Stimulated activated naive CD8-positive, alpha-beta T cell treated with anti-CD3 and anti-CD28 coated beads, Interleukin-15, Interleukin-2, amounts not matched to agents 100 U/mL and 50 U/mL, for 24 hours (primary cell): Measurements from ENCODE around the gene TTC22.

Experiments used
- ATAC-seq: fragments of 150-1000 bp; cut with Tn5 transposase; one replicate; pipeline ENCODE4 v1.10.0; 2021
- DNase-seq: peaks from one replicate; pipeline ENCODE4 v3.0.0; 2021

The TTC22 gene

DNA sequence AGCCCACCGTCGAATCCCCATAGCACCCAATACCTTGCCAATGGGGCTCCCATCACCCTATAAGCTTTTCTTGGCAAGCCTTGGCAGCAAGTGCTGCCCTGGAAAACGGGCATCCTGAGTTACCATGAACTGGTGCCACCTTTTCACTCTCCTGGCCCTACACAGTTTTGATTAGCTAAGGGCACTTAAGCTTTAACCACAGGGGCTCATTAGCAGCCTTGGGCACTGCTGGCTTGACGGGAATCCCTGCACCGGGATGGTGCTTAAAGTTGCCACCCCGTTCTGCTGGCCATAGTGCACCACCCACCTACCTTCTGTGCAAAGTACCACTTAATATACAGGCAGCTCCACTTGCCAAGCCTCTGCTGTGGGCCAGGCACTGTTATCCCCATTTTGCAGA, 50.5 kb downstream of the TTC22 start:
- DNase-seq, result no peak

DNA sequence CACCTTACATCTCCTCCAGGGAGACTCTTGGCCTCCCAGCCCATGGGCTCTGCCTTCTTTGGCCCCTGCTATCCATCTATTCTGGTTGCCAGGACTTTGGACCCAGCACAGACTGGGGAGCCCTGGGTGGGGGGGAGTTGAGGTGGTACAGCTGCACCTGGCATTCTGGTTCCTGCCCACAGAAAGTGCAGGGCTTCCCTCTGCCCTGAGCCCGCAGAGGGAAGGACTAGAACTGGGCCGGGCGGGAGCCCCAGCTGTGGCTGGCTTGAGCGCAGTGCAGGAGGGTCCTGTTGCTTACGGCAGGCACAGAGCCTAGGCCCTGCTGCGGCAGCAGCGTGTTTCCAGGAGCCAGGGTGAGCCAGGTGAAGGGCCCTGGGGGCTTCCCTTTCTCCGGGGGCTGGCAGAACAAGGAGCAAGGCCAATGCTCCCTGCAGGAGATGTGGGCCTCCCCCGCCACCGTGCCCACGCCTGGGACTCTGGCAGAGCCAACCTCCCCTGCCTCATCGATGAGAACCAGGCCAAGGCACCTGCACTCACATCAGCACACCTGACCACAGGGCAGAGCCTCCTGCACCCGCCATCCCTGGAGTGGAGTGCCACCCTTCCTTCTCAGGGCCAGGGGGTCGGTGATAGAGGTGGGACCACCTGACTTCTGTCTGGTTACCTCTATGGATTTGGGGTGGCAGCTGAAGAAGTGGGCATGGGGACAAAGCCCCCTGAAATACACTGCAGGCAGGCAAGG, 52.9 kb downstream of the TTC22 start:
- DNase-seq, result no peak
- ATAC-seq, result no peak

More for the DNA sequence above, 50.5 kb downstream of the TTC22 start:
- no peak for ATAC-seq

DNA sequence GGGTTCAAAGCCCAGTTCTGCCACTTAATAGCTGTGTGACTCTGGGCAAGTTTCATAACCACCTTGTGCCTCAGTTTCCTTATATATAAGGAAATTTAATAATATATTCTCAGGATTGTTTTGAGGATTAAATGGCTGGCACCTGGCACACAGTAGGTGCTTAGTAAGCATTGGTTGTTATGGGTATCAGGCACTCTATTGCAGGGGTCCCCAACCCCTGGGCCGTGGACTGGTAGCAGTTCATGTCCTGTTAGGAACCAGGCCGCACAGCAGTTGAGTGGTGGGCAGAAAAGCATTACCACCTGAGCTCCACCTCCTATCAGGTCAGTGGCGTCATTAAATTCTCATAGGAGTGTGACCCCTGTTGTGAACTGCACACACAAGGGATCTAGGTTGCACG, 55.3 kb downstream of the TTC22 start:
- no peak for DNase-seq
- no peak for ATAC-seq

DNA sequence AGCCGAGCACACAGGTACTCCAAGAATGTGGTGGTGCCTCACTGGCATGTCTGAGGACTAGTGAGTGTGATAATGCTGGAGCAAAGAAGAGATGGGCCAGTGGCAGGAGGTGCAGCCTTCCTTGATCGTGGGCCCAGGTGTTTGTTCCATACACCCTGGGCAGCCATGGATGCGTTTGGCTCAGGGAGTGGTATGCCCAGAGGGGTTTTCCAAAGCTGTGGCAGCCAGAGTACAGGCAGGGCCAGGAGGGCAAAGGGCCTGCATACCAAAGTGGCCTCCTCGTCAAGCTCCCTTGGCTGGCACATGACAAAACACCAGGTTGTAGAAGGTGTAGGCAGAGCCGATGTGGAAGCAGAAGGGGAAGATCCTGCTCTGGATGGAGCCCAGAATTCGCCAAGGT, 55.8 kb downstream of the TTC22 start:
- ATAC-seq, result no peak
- no peak for DNase-seq

DNA sequence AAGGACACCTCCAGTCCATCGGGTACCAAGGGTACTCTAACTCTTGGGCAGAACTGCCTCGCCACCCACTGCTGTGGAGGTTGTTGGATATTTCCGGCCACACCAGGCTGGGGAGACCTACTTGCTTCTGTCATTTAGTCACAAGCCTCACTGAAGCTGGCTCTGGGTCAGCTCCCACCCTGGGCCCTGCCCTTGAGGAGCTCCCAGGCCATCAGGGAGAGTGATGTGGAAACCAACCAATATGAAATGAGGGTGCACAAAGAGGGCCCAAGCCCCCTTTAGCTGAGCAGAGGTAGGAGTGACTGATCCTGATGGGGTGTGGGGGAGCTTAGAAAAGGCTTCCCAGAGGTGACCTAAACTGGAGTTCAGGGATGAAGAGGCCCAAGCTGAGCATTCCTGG, 56.4 kb downstream of the TTC22 start:
- DNase-seq, result no peak

DNA sequence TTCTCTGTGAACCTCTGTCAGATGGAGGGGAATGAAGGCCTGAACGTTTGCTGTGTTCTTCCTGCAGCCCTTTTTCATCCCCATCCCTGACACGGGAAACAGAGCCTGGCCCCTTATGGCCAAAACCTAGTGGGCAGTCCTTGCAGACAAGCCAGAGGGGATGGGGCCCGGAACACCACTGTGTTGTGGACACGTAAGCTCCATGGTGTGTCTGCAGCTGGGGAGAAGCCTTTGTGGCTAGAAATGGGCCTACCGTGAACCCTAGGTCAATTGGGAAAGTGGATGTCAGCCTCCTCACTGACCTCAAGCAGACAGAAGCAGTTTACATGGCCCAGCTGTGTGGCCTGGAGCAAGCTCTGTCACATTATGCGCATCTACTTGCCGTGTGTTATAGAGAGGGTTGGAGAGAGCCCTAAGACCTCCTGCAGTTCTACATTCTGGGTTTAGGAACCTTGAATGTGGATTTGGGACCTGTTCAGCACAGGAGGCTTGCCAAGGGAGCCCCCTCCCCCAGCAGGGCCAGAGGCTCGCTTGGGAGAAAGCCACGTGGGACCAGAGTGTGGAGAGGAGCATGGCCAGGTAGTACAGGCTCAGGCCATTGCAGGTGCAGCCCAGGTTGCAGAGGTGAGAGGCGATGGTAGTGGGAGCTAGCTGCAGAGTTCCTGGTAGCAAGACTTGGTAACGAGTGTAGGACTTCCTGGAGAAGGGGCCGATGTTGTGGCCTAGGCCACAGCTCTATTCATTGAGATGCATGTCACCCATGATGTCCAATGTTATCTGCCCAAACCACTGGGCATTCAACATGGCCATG, 57.5 kb downstream of the TTC22 start:
- no peak for DNase-seq

More for the DNA sequence above, 56.4 kb downstream of the TTC22 start:
- no peak for ATAC-seq

DNA sequence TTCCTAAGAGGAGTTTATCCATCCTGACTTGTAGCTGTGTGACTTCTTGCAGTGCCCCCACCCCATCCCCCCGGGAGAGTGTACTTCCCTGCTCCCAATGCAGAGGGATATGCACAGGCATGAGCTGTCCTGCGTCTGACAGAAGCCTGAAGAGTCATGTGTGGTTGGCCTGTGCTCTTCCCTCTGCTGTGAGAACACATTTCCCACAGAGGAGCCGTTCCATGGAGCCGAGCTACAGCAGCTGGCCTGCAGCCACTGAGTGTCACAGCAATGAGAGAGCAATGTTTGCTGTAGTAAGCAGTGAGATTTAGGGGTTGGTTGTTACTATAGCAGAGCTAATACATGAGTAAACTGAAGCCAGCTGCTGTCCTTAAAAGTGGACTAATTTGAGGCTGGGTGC, 58.8 kb downstream of the TTC22 start:
- ATAC-seq (no peak), DNase-seq (no peak)

More for the DNA sequence above, 57.5 kb downstream of the TTC22 start:
- ATAC-seq, result no peak

DNA sequence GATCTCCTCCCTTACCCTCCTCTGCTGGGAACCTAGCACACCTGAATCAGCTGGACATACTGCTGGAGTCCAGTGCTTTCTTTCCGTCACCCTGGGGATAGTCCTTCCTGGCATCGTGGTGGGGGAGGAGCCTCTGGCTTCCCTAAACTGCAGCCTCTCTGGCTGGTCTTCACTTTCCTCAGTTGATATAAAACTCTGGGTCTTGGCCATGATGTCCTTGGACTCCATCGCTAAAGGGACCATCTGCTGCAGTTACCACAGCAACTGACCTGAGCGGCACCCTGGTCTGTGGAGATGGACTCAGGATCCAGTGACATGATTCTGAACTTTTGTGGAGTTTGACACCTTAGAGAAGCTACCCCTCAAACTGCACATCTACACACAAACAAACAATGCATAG, 59.6 kb downstream of the TTC22 start:
- ATAC-seq (no peak), DNase-seq (no peak)

DNA sequence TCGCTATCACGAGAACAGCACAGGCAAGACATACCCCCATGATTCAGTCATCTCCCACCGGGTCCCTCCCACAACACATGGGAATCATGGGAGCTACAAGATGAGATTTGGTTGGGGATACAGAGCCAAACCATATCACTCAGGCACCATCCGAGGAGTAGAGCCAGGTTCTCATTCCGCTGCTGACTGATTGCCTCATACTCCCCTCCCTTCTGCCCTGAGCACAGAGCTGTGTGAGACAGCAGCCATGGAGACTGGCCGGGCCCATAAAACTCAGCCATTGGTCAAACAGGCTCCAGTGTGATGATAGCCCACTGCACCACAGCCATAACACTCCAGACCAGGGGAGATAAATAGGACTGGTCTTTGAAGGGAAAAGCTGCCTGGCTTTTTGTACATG, 62.9 kb downstream of the TTC22 start:
- no peak for DNase-seq

DNA sequence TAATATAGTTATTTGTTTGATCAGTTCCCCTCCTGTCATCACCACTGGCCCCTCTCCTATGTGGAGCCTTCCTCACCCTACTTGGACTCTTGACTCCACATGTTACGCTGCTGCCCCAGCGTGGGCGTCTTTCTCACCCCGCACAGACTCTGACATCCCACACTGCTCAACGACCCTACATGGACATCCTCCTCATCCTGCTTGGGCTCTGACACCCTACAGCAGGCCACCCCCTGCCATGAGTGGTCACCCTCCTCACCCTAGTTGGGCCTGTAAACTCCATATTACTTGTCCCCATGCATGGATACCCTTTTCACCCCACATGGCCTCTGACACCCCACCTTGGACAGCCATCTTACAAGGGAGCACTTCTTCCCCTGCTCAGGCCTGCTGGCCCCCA, 64.4 kb downstream of the TTC22 start:
- ATAC-seq, result no peak
- no peak for DNase-seq

More for the DNA sequence above, 62.9 kb downstream of the TTC22 start:
- no peak for ATAC-seq
